Endothelial cell of umbilical vein (primary cell): ENCODE results near the gene GSTO2. TPM values are rescaled to one million over a fixed set of nuclear protein-coding genes. Genes with fewer than 3 reads are reported as not detected.

ENCODE experiments used
- BruUV-seq: library from RNA; stranded (reverse); fragments of 400-500 nt; replicated peaks from 2 replicates; lab custom pipeline; 2021; lab: Mats Ljungman, UMichigan
- CTCF ChIA-PET: fragments of 300-600, 350-600 bp; sonication (Branson Sonifier 250); formaldehyde crosslinking; loops from one replicate; lab custom pipeline; 2021; ENCODE audit warnings: antibody characterized with exemption, inconsistent platforms; lab: Charles Lee
- POLR2A ChIA-PET: fragments of 300-600, 350-600 bp; sonication (Branson Sonifier 250); formaldehyde crosslinking; loops from one replicate; lab custom pipeline; 2021; ENCODE audit warnings: antibody characterized with exemption, inconsistent platforms; lab: Charles Lee
- DNase-seq: peaks from one replicate; pipeline ENCODE4 v3.0.0-alpha.2; 2011; ENCODE audit warnings: low read depth, low spot score
- FAIRE-seq: peaks from 2 replicates; lab custom pipeline; 2011; peaks lifted over from hg19 to GRCh38; lab: Jason Lieb, UNC
- H2AFZ ChIP-seq: 2 replicates; pipeline ENCODE4 v1.6.0; 2012; ENCODE audit warnings: low read depth, low read length, control low read depth, inconsistent platforms
- H3K27ac ChIP-seq: 2 replicates; pipeline ENCODE4 v1.5.1; 2011; ENCODE audit warnings: low read depth, mild to moderate bottlenecking, control low read depth, low read length, moderate library complexity; ENCODE audit not compliant: insufficient read depth
- H3K27me3 ChIP-seq, 2 experiments: 2 replicates each; pipeline versions ENCODE4 v1.6.0 to v1.6.1; 2011; ENCODE audit warnings: low read length in 2 of 2, mixed read lengths in 1 of 2; ENCODE audit not compliant: control insufficient read depth in 2 of 2, insufficient read depth in 2 of 2
- H3K36me3 ChIP-seq, 2 experiments: 2 replicates in 1 of 2; 3 replicates in 1 of 2; pipeline ENCODE4 v1.5.1; 2011; ENCODE audit warnings: low read length in 2 of 2, mild to moderate bottlenecking in 1 of 2, moderate library complexity in 1 of 2; ENCODE audit not compliant: control insufficient read depth in 2 of 2, insufficient read depth in 2 of 2; ENCODE audit errors: extremely low read depth in 1 of 2
- H3K4me1 ChIP-seq: 3 replicates; pipeline ENCODE4 v1.5.1; 2011; ENCODE audit warnings: mild to moderate bottlenecking, low read length; ENCODE audit not compliant: control insufficient read depth, insufficient read depth; ENCODE audit errors: extremely low read depth
- H3K4me2 ChIP-seq: 2 replicates; pipeline ENCODE4 v1.6.1; 2011; ENCODE audit warnings: low read length, control low read depth, mixed read lengths; ENCODE audit not compliant: insufficient read depth
- H3K4me3 ChIP-seq, 3 experiments: fragments of 200-600 bp in 1 of 3; sonication (generic), shearing (Covaris generic) in 1 of 3; replicated peaks in 1 of 3; 2 replicates each; pipeline ENCODE4 v1.5.1; 2011 to 2016; ENCODE audit warnings: control low read depth in 3 of 3, low read length in 3 of 3, mild to moderate bottlenecking in 2 of 3, inconsistent platforms in 1 of 3, low read depth in 1 of 3, moderate library complexity in 1 of 3; ENCODE audit not compliant: insufficient read depth in 1 of 3
- H3K79me2 ChIP-seq: 2 replicates; pipeline ENCODE4 v1.6.0; 2012; ENCODE audit warnings: low read length, inconsistent platforms; ENCODE audit not compliant: control insufficient read depth, insufficient read depth
- H3K9ac ChIP-seq: replicated peaks from 2 replicates; pipeline ENCODE3; 2011; ENCODE audit warnings: low read length, control low read depth; ENCODE audit not compliant: insufficient read depth; ENCODE audit errors: extremely low read depth
- H3K9me1 ChIP-seq: replicated peaks from 3 replicates; pipeline ENCODE4 v1.6.0; 2011; ENCODE audit warnings: mild to moderate bottlenecking, low read length; ENCODE audit not compliant: control insufficient read depth, insufficient read depth; ENCODE audit errors: extremely low read depth
- H3K9me3 ChIP-seq: replicated peaks from 2 replicates; pipeline ENCODE4 v1.5.1; 2012; ENCODE audit warnings: low read length, inconsistent platforms; ENCODE audit not compliant: control insufficient read depth, insufficient read depth
- H4K20me1 ChIP-seq: replicated peaks from 2 replicates; pipeline ENCODE3; 2011; ENCODE audit warnings: mild to moderate bottlenecking, low read length; ENCODE audit not compliant: control insufficient read depth, insufficient read depth; ENCODE audit errors: extremely low read depth
- CTCF ChIP-seq, 2 donors: IDR thresholded peaks; 1 replicate in 1 of 2; 2 replicates in 1 of 2; pipeline ENCODE4 v1.5.1; 2011; ENCODE audit warnings: low read length in 2 of 2, mild to moderate bottlenecking in 2 of 2, moderate library complexity in 2 of 2, control low read depth in 1 of 2, inconsistent platforms in 1 of 2, low read depth in 1 of 2; ENCODE audit not compliant: insufficient read depth in 1 of 2; ENCODE audit errors: extremely low read depth in 1 of 2
- EZH2 ChIP-seq: IDR thresholded peaks from 2 replicates; pipeline ENCODE4 v1.6.1; 2012; ENCODE audit warnings: borderline replicate concordance, low read depth, mild to moderate bottlenecking, moderate library complexity, low read length, inconsistent platforms; ENCODE audit not compliant: severe bottlenecking
- FOS ChIP-seq: IDR thresholded peaks from 2 replicates; pipeline ENCODE4 v1.6.1; 2011; ENCODE audit warnings: mild to moderate bottlenecking, low read length, moderate library complexity, borderline replicate concordance; ENCODE audit not compliant: insufficient read depth
- GATA2 ChIP-seq: IDR thresholded peaks from 2 replicates; pipeline ENCODE4 v1.7.0; 2011; ENCODE audit warnings: low read depth, mild to moderate bottlenecking, moderate library complexity, mixed read lengths, low read length; ENCODE audit not compliant: insufficient read length, insufficient read depth
- JUN ChIP-seq: IDR thresholded peaks from 2 replicates; pipeline ENCODE4 v1.6.1; 2011; ENCODE audit warnings: borderline replicate concordance, low read depth; ENCODE audit not compliant: insufficient read length, insufficient read depth
- MAX ChIP-seq: IDR thresholded peaks from 2 replicates; pipeline ENCODE4 v1.6.1; 2011; ENCODE audit not compliant: insufficient read depth, insufficient read length
- MYC ChIP-seq: IDR thresholded peaks from one replicate; pipeline ENCODE4 v1.6.1; 2011; ENCODE audit warnings: mild to moderate bottlenecking, low read depth, low read length
- POLR2A ChIP-seq: IDR thresholded peaks from 2 replicates; pipeline ENCODE4 v1.6.1; 2012; ENCODE audit warnings: low read depth, mild to moderate bottlenecking, control low read depth, low read length
- POLR2AphosphoS5 ChIP-seq: IDR thresholded peaks from 2 replicates; pipeline ENCODE4 v1.6.1; 2012; ENCODE audit warnings: low read depth, mild to moderate bottlenecking, control low read depth, low read length, moderate library complexity; ENCODE audit not compliant: insufficient read depth
- dilution Hi-C: fragments of 300-500 bp; cut with MboI; formaldehyde crosslinking; loops from one replicate; pipeline ENCODE4 v1.15.0; 2019; ENCODE audit warnings: low sequenced_read_pairs; ENCODE audit not compliant: extremely low pct_ligation_motif_present
- intact Hi-C: fragments of 100-400 bp; cut with micrococcal nuclease; formaldehyde crosslinking; loops from one replicate; pipeline ENCODE4 v1.10.0; 2022
- polyA plus RNA-seq, 4 experiments: library from polyadenylated mRNA; depleted of rRNA in 3 of 4; stranded (reverse) in 3 of 4; unstranded in 1 of 4; fragments of >200 nt; gene quantifications; 2 replicates each; pipeline versions ENCODE4 v1.2.1 to v1.2.3, GENCODE V29; 2011 to 2012; ENCODE audit warnings: missing spikeins in 1 of 4
- total RNA-seq: library from RNA; stranded (reverse); gene quantifications from 2 replicates; pipeline ENCODE4 v1.2.3, GENCODE V29; 2021

Gene GSTO2
- total and polyA plus RNA-seq, 2 donors (not counting 3 experiments of a cell fraction or from before 2014, with no cell fraction given) = 0.84 to 1.4 TPM

- Histone ChIP-seq H3K27ac (no peak overlapping the region), H3K27me3 (no peaks in the 10 kb centered on the region), H2AFZ (no peak overlapping the region), H3K4me1 (peaks cover 11% of the 10 kb centered on the region), H4K20me1 (peaks cover 5% of the 10 kb centered on the region), H3K9me1 (no peaks in the 10 kb centered on the region), H3K36me3 (peaks cover 10 to 22% of the 10 kb centered on the region in 2 experiments), H3K4me2 (no peak overlapping the region), H3K9me3 (no peaks in the 10 kb centered on the region), H3K79me2 (peaks cover 100% of the 10 kb centered on the region), H3K9ac (no peak overlapping the region), H3K4me3 (no peak overlapping the region)
- DNase-seq = no peak
- CTCF ChIA-PET = interaction anchor here (0.9 to 1.6 kb wide), 2 partner anchors 9 to 13 kb away, joined by 3 to 5 read pairs; no protein-coding TSS in a partner anchor
- dilution Hi-C loops = no loop called here
- POLR2A ChIA-PET = no interaction called here
- no TSS peak for BruUV-seq
- TF ChIP-seq EZH2 (no peak), MYC (no peak), JUN (no peak), GATA2 (no peak), CTCF (IDR thresholded peaks at IDR 0.05; ENCODE audit: extremely low read depth in 1 of 2, insufficient read depth in 1 of 2, low read depth in 1 of 2, low read length in 2 of 2) (no peak), POLR2A (no peak), FOS (no peak), POLR2AphosphoS5 (no peak), MAX (no peak)
- no peak for FAIRE-seq
- intact Hi-C loops = no loop called here
Observed at GRCh38 chr10:104318326-104318725, 49.3 kb downstream of the GSTO2 start.
